Mucosa of gallbladder (tissue), 1 donor: Measurements from ENCODE around the gene FBXL15. TPM values are rescaled to one million over a fixed set of nuclear protein-coding genes. Genes with fewer than 3 reads are reported as not detected.
"Not testable (repeated sequence)": the region's sequence is repeated elsewhere in the genome, so short reads cannot be mapped to it uniquely, and the experiment has no call there.

Experiments
- DNase-seq: peaks from one replicate; pipeline ENCODE4 v3.0.0-alpha.2; 2020; ENCODE audit warnings: low spot score
- total RNA-seq: library from RNA; stranded (reverse); gene quantifications from one replicate; pipeline ENCODE4 v1.2.1, GENCODE V29; 2021
- donor health status: DM: no; HTN: no; CAD: no.

The FBXL15 gene
- total RNA-seq, 1 donor from 2014 or later: 29.3 TPM

GRCh38 chr10:102431452-102432124 lies 11.0 kb downstream of the FBXL15 start:
- DNase-seq: no peak

- peak; percentile 96 for DNase-seq
These were observed 11.7 kb downstream of the FBXL15 start, which contains the start of gene CUEDC2 for GRCh38 chr10:102432162-102432950. CUEDC2 (minus strand) TSS chr10:102432574; CDS start chr10:102425188, 7,386 bp downstream.

DNA sequence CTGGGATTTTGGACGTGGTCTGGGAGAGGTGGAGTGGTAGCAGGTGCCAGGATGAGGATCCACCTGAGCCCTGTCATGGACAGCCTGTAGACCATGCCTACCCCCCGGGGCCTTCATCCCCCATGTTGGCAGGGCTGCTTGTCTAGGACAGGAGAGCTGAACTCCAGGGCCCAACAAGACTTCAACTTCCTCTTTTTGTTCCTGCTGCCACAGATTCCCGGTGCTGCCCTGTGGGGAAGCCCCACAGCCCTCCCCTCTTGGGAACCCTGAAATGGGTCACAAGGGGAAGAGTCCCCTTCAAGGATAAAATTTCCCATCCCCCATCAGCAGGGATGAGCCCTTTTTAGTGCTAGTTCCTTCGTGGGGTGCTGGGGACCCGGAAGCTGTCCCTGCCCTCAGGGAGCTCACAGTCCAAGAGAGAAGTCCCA lies 13.0 kb downstream of the FBXL15 start:
- no peak for DNase-seq

DNA sequence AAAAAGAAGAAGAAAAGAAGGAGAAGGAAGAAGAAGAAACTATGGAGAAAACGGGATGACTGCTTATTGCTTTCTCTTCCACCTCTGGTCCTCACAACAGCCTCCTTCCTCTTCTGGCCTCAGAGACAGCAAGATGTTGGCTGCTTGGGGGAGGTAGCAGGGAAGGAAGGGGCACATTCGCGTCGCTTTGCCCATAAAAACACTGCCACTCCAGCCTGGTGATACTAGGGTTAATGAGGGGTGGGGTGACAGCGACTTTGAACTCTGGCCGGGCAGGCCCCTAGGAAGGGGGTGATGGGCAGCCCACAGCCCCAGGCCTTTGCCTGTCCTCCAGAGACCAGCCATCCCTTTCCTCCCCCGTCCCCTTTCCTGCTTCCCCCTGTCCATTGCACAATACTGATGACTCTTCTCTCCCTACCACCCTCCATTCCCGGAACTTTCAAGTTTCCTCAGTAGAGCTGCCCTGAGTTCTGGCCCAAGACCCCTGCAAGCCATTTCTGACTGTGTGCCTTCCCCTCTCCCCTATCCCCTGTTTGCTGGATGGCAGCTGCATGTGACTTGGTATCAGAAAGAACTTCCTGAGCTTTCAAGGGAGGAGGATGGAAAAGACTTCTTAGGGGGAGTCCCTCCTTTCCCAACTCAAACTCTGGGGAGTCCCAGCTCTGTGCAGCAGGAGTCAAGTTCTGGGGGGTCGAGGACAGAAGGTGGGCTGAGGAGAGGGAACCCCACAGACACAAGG lies 13.9 kb downstream of the FBXL15 start:
- no peak for DNase-seq

GRCh38 chr10:102435133-102435497 lies 14.5 kb downstream of the FBXL15 start:
- no peak for DNase-seq

DNA sequence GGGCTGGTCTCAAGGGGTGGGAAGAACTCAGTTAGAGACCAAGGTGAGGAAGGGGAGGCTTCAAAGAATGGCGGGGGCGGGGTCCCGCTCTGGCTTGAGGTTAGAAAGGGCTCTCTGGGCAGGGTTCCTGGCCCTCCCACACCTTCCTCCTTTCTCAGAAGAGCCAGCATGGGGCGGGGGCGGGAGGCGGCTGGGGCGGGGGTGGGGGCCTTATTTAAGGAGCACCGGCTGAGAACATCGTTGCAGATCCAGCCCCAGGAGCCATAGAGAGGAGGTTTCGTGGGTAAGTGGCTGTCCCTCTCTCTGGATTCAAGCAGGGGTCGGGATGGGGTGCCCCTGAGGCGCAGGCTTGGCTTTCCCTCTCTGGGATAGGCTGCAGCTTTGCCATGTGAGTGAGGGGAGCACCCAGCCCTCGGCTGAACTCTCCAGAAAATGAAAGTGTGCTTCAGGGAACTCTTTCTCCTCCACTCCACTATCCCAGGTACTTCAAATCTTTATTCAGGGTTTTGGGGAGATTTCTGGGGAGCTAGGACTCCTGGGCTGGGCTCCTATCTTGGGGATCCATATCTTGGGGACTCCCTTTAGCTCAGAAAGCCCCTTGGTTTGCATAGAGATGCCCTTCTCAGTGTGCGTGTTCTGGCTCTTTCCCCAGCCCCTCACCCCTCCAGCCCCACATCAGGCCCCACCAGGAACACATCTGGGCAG lies 15.0 kb downstream of the FBXL15 start:
- DNase-seq: no peak

DNA sequence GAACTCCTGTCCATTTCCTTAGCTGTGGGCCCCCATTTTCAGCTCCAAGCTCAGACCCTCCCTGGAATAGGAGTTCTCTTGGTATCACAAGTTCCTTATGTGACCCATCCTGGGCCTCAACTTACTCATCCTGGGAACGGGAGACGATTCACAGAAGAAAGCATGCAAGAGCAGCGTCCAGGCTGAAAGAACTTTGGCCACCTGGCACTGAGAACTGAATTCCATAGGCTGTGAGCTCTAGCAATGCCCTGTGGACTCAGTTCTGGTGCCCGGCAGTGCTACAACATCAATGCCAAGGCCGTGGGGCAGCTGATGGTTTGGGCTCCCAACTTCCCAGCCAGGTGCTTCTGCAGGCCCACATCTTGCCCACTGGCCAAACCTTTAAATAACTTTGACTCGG lies 15.7 kb downstream of the FBXL15 start:
- no peak for DNase-seq

DNA sequence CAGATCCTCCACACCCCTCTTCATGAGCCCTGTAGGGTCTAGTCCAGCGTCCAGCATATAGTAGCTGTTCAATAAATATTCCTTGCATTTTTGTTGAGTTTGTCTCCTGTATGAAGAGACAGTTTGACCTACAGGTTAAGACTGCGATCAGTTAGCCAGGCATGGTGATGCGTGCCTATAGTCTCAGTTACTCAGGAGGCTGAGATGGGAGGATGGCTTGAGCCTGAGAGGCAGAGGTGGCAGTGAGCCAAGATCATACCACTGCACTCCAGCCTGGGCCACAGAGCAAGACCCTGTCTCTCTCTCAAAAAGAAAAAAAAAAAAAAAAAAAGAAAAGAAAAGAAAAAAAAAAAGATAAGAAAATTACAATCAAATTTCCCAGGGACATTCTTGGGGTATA lies 16.9 kb downstream of the FBXL15 start:
- no peak for DNase-seq

DNA sequence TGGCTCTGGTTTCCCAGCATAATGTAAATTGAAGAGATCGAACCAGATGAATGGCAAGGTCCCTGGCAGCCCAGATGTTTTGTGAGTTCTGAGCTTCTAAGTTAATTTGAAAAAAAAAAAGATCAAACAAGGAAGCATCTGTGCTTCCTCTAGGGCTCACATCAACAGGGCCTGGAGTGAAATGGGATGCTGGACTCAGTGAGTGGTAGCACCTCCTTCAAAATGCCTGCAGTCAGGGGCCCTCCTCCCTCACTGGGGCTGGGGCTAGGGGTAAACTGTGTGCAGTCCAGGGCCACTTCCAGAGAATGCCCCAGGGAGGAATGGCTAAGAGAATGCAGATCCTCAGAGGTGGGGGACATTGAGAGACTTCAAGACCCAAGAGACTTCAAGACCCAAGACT lies 17.7 kb downstream of the FBXL15 start:
- DNase-seq: no peak

DNA sequence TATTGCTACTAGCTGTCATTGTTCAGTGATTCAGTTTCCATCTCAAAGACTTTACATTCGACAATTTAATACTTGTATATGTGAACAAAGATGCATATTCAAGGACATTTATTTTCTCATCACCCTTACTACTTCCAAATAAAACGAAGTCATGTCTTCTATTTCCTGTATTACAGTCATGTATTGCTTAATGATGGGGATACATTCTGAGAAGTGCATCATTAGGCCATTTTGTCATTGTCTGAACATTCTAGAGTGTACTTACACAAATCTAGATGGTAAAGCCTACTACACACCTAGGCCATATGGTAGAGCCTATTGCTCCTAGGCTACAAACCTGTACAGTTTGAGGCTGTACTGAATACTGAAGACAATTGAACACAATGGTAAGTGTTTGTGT lies 24.2 kb downstream of the FBXL15 start:
- no peak for DNase-seq

DNA sequence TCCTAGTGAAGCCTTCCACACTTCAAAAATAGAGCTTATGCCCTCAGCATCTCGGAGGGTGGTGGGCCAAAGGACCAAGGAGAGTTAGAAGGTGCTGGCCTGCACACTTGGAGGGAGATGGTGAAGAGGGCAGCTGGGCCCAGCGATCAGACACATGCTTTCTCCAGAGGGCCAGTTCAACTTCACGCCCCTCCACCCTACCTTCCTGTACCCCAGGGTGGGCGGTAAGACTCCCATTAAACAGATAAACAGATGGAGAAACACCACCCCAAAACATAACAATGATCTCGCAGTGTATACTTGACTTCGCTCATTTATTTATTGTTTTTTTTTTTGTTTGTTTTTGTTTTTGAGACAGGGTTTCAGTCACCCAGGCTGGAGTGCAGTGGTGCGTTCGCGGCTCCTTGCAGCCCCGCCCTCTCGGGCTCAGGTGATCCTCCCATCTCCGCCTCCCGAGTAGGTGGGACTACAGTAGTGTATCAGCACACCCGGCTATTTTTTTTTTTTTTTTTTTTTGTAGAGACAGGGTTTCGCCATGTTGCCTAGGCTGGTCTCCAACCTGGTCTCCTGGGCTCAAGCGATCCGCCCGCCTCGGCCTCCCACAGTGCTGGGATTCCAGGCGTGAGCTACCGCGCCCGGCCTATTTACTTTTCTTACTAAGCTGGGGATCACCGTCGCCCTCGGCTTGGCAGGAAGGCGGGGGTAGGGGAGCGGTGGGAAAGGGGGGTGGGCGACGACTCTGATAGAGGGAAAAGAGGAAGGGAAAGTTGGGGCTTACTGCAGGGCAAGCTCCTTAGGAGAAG lies 28.9 kb downstream of the FBXL15 start:
- DNase-seq: peak; percentile 86

- no peak for DNase-seq
These were observed 29.4 kb downstream of the FBXL15 start for GRCh38 chr10:102450124-102450373.

DNA sequence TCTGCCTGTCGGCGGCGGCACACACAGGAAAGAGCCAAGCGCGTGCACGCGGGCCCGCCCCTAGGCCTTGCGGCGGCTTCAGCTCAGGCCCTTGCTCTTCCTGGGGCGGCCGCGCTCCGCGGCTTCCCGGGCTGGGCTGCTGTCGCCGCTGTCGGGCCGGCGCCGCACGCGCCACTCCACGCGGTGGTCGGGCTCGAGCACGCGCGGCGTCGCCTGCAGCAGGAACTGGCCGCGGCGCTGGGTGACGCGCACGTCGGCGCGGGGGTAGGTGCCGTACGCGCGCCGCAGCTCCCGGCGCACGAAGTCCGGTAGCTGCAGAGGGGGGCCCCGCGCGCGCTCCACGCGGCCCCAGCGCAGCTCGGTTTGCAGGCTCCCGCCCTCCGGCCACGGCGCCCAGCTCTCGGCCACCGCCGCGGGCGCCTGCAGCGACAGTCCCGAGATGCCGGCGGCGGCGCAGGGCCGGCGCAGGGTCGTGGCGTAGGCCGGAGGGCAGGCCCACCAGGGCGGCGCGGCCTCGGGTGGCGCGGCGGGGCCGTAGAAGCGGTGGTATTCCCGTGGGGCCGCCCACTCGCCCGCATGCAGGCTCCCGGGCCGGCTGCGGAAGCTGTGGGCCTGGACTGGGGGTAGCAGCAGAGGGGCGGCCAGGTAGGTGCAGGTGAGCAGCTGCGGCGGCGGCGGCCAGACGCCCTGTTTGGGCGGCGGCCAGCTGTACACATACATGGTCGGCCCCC lies 29.9 kb downstream of the FBXL15 start:
- DNase-seq: peak; percentile 87

DNA sequence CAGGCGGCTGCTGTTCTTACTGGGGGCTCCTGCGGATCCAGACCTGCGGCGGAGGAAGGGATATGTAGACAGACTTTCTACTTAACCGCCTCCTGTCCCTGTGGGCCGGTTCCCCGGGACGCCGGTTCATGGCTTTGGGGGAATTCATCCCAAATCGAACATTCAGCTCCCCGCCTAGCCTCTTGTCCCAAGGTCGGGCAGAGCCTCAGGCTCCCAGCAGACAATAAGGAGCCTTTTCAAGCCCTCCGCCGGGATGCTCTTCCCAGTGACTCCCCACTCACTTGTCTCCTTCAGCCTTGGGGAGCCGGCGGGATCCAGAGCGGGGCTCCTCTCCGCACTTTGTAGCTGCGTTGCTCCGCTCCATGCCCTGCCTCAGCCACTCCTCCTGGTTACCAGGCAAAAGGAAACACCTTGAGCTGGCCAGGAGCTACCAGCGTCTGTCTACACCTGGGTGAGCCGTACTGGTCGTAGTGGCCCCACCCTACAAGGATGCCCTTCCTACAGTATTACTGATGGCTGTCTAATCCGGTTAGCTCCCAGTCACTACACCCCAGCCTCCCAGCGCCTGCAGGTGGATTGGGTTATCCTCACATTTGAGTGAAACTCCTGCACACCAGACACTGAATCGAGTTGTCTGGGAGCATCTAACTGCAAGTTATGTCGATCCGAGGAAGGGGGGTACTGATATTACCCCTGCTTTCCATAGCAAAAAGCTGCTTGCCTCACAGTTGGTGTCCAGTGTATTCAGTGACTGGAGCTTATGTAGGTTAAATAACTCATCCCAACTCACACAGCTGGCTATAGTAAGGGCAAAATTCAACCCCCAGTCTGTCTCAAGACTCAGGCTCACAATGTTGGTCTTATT lies 30.7 kb downstream of the FBXL15 start, which contains the start of gene C10orf95:
C10orf95 (minus strand) TSS at position 439 of the 865 bp plus-strand sequence. CDS start 450 bp downstream, outside the sequence.
- DNase-seq: no peak

- no peak for DNase-seq
These were observed 32.2 kb downstream of the FBXL15 start for GRCh38 chr10:102452672-102453340.

- no peak for DNase-seq
These were observed 32.9 kb downstream of the FBXL15 start for GRCh38 chr10:102453502-102453901.

DNA sequence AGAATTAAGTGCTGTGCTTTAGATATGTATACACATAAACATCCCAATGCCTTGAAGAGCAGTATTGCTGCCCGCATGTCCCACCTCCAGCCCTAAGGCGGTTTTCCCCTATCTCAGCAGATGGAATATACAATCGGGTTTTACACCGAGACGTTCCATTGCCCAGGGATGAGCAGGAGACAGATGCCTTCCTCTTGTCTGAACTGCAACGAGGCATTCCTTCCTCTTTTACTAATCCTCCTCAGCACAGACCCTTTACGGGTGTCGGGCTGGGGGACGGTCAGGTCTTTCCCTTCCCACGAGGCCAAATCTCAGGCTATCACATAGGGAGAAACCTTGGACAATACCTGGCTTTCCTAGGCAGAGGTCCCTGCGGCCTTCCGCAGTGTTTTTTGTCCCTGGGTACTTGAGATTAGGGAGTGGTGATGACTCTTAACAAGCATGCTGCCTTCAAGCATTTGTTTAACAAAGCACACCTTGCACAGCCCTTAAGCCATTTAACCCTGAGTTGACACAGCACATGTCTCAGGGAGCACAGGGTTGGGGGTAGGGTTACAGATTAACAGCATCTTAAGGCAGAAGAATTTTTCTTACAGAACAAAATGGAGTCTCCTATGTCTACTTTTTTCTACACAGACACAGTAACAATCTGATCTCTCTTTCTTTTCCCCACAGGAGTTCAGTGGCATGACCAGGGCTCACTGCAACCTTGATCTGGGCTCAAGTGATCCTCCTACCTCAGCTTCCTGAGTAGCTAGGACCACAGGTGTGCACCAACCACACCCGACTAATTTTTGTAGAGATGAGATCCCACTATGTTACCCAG lies 34.2 kb downstream of the FBXL15 start:
- not testable (repeated sequence) for DNase-seq

DNA sequence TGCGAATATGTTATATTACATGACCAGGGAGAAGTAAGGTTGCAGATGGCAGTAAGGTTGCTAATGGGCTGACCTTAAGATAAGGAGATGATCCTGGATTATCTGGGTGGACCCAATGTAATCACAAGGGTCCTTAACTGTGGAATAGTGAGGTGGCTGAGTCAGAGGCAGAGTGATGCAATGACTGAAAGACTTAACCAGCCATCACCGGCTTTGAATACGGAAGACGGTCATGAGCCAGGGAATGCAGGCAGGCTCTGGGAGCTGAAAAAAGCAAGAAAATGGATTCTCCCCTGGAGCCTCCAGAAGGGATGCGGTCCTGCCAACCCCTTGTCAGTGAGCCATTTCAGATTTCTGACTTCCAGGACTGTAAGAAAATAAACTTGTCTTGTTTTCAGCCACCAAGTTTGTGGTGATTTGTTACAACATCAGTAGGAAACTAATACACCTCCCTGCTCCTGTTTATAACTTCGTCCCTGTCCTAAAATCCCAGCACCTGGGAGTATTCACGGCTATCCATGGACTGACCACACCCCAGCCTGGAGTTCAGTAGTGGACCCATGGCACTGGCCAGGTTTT lies 35.3 kb downstream of the FBXL15 start:
- DNase-seq: no peak
